Activated naive CD4-positive, alpha-beta T cell treated with anti-CD3 and anti-CD28 coated beads, Interleukin-2, amount 50 U/mL, for 72 hours (primary cell): ENCODE data around the gene DDI1. TPM values are rescaled to one million over a fixed set of nuclear protein-coding genes. Genes with fewer than 3 reads are reported as not detected.

Source experiments
- ATAC-seq, 2 donors: fragments of 150-1000 bp; cut with Tn5 transposase; 2 replicates each; pipeline ENCODE4 v1.10.0; 2021; ENCODE audit warnings: mild to moderate bottlenecking in 2 of 2, moderate library complexity in 2 of 2
- DNase-seq, 2 donors: peaks; one replicate each; pipeline ENCODE4 v3.0.0; 2021 to 2022; ENCODE audit warnings: low spot score in 2 of 2
- H3K27ac Mint-ChIP-seq, 2 donors: one replicate each; pipeline ENCODE4 v1.8.0; 2022; ENCODE audit warnings: mild to moderate bottlenecking in 2 of 2, mixed read lengths in 2 of 2
- H3K36me3 Mint-ChIP-seq, 2 donors: one replicate each; pipeline ENCODE4 v1.8.0; 2022; ENCODE audit warnings: mixed read lengths in 2 of 2
- H3K9me3 Mint-ChIP-seq, 2 donors: one replicate each; pipeline ENCODE4 v1.8.0; 2022; ENCODE audit warnings: mixed read lengths in 2 of 2
- total RNA-seq, 2 donors: library from RNA; stranded (reverse); gene quantifications; one replicate each; pipeline ENCODE4 v1.2.3, GENCODE V29; 2022

DDI1 gene
- total RNA-seq, 2 donors from 2014 or later: not detected

DNA sequence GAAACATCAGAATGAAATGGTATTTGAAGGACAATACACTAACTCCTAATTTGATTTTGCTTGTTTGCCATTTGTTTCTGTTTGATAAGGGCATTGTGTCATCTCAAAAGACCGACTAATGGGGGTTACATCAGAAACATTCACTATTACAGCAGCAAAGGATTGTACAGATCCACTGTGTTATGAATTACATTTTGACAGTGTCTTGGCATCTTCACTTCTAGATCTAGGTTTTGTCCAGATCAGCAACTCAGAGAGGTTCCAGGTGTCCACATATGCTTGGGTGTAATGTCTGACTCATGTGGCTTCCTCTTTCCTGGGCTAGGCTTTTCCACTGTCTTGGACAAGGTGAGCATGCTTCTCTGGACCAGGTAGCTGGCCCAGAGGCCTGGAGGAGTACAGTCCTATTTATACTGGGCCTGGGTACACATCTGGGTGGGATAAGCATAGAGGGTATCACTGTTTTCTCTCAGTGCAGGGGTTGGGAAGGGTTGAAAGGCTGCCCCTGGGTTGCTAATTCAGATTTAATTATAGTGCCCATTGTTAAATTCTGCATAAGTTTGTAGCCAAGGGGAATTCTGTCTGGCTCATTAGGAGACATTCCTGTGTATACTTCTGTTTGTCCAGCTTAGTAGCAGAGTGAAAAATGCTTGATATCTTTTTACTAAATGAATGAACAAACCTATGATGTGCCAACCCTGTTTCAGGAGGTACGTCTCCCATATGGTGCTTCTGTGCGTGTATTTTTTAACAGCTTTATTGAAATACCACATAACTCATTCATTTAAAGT, 23.8 kb downstream of the DDI1 start:
- ATAC-seq: no peak

DNA sequence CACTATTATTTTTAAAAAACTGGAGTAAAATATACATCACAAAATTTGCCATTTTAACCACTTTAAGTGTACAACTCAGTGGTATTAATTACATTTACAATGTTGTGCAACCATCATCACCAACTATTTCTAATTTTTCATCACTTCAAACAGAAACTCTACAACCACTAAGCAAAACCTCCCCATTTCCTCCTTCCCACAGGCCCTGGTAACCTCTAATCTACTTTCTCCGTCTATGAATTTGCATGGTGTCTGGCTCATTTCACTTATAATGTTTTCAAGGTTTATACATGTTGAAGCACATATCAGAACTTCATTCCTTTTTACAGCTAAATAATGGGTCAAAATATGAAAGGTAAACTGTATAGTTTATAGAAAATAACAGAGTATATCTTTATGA, 24.4 kb downstream of the DDI1 start:
- DNase-seq (no peak), ATAC-seq (no peak)
- no peak overlapping the region for H3K27ac Mint-ChIP-seq
- H3K9me3 Mint-ChIP-seq: no peaks in the 10 kb centered on the region
- no peaks in the 10 kb centered on the region for H3K36me3 Mint-ChIP-seq

More for the DNA sequence above, 23.8 kb downstream of the DDI1 start:
- DNase-seq: no peak
- H3K9me3 Mint-ChIP-seq: no peaks in the 10 kb centered on the region
- H3K36me3 Mint-ChIP-seq: no peaks in the 10 kb centered on the region
- no peak overlapping the region for H3K27ac Mint-ChIP-seq

GRCh38 chr11:104061853-104062521, 25.5 kb downstream of the DDI1 start:
- Mint-ChIP-seq H3K36me3 (no peaks in the 10 kb centered on the region), H3K27ac (no peak overlapping the region), H3K9me3 (no peaks in the 10 kb centered on the region)
- DNase-seq: no peak
- ATAC-seq: no peak

DNA sequence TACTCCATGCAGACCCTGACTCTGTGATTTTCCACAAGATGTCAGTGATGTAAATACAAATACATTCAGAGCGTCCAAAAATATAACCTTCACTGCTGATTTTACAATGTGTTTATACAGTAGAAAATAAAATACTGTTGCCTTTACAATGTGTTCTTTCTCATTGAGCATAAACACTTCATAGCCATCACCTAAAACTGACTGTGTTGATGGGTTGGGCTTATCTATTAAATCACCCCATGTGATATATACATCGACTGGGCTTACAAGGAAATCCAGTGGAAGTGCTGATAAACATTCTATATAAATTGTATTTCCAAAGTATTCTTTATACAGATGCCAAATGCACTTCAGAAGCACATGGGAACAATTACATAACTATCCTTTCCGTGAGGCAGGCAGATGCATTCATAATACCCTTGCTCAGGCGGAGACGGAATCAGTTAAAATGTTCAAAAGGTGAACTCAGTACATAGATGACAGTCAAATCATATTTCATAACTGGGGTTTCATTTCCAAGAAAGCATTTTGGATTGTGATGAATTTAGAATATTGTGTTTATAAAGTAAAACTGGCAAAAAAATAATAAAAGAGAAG, 27.7 kb downstream of the DDI1 start:
- no peak for ATAC-seq
- DNase-seq: no peak
- H3K36me3 Mint-ChIP-seq: no peaks in the 10 kb centered on the region
- no peaks in the 10 kb centered on the region for H3K9me3 Mint-ChIP-seq
- H3K27ac Mint-ChIP-seq: no peak overlapping the region

DNA sequence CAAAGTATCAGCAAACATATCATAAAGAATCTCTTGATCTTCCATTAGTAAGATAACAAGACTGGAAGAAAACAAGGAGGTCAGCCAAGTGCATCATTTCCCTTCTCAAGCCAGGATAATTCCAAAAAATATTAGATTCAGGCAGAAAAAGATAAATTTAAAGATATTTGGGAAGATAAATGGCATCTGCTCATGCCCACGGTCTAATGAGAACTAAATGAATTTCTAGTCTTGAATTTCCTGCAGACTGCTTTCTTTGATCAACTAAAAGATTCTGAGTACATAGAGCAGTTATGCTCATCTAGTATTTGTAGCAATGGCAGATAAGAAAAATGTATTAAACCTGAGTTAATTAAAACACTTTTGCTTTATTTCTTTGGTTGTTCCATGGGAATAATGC, 31.1 kb downstream of the DDI1 start:
- Mint-ChIP-seq H3K36me3 (no peaks in the 10 kb centered on the region), H3K27ac (no peak overlapping the region), H3K9me3 (no peaks in the 10 kb centered on the region)
- DNase-seq (no peak), ATAC-seq (no peak)

DNA sequence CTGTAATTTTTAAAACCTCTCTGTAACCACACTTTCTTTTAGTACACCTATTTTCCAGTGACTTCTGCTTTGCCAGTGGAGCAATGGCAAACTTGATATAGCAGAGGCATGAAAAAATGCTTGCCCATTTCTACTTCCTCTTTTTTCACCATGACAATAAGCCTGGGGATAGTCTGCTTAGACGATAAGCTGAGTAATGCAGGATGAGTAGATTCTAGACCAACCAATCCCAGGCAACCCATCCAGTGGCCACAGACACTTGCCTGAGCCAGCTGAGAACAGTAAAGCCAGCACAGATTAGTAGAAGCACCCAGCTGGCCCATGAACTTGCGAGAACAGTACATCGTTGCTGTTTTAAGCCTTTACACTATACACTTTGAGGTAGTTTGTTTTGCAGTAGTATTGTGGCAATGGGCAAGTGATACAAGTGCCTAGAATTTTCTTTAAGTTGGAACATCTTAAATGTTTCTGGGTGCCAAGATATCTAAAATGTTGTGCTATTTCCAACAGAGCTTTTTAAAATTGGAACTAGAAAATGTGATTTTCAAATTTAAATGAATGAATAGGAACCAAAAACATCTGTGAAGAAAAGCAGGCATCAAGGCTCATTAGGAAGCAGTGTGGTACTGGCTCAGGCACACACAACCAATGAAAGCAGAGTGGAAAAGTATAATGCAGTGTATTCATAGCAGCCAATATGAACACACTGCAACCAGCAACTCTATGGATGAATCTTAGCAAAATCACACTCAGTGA, 37.7 kb downstream of the DDI1 start:
- H3K9me3 Mint-ChIP-seq: no peaks in the 10 kb centered on the region
- ATAC-seq (no peak), DNase-seq (no peak)
- no peaks in the 10 kb centered on the region for H3K36me3 Mint-ChIP-seq
- H3K27ac Mint-ChIP-seq: no peak overlapping the region

DNA sequence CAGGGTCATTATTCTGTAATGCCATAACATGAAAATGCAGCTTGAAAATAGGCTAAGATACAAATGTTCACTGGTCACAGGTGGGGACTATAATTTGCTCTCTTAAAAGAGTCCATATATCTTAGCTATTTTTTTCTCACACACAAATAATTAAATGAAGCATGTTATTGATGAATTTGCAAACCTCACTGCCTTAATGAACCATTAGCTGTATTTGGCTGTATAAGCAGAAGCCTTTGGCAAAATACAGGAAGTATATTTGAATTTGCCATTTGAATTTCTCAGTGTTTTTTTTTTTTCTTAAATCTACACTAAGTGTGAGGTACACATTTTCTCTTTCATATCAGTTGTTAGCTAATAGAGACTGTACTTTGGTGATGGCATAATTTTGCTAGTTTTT, 38.7 kb downstream of the DDI1 start:
- no peak for DNase-seq
- Mint-ChIP-seq H3K9me3 (no peaks in the 10 kb centered on the region), H3K27ac (no peak overlapping the region), H3K36me3 (no peaks in the 10 kb centered on the region)
- no peak for ATAC-seq

- Mint-ChIP-seq H3K27ac (no peak overlapping the region), H3K36me3 (no peaks in the 10 kb centered on the region), H3K9me3 (no peaks in the 10 kb centered on the region)
- DNase-seq: no peak
- ATAC-seq: no peak
These were observed 39.3 kb downstream of the DDI1 start for GRCh38 chr11:104075706-104076105.

DNA sequence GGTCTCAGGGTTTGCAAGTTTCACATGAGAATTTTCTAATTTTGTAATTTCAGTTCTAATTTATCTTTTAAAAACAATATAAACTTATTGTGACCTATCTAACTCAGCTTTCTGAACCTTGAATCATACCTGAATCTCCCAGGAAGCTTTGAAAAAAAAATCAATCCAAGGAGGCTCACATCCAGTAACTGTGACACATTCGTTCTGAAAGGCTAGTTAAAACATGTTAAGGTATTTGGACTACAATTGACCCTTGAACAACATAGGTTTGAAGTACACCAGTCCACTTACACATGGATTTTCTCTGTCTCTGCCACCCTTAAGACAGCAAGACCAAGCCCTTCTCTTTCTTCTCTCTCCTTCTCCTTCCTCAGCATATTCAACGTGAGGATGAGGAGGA, 40.0 kb downstream of the DDI1 start:
- no peak overlapping the region for H3K27ac Mint-ChIP-seq
- ATAC-seq (no peak), DNase-seq (no peak)
- H3K36me3 Mint-ChIP-seq: no peaks in the 10 kb centered on the region
- H3K9me3 Mint-ChIP-seq: no peaks in the 10 kb centered on the region

- ATAC-seq (no peak), DNase-seq (no peak)
- Mint-ChIP-seq H3K36me3 (no peaks in the 10 kb centered on the region), H3K27ac (no peak overlapping the region), H3K9me3 (no peaks in the 10 kb centered on the region)
These were observed 41.8 kb downstream of the DDI1 start for GRCh38 chr11:104078245-104078644.

DNA sequence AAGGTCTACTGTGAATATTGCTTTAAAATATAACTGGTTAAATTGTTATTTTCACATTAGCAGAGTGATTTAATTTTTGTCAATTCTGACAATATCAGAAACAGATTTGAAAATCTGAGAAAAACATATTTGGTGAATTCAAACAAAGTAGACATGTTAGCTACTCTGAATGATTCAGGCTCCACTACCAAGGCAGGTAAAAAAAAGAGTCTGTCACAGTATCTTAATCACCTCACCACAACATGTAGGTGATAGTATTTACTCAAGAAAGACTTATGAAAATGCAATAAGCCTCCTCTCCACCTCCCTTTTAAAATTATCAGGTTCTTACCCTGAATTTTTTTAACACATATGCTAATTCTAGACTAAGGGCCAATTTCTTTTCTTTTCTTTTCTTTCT, 42.6 kb downstream of the DDI1 start:
- ATAC-seq (no peak), DNase-seq (no peak)
- Mint-ChIP-seq H3K36me3 (no peaks in the 10 kb centered on the region), H3K9me3 (no peaks in the 10 kb centered on the region), H3K27ac (no peak overlapping the region)

DNA sequence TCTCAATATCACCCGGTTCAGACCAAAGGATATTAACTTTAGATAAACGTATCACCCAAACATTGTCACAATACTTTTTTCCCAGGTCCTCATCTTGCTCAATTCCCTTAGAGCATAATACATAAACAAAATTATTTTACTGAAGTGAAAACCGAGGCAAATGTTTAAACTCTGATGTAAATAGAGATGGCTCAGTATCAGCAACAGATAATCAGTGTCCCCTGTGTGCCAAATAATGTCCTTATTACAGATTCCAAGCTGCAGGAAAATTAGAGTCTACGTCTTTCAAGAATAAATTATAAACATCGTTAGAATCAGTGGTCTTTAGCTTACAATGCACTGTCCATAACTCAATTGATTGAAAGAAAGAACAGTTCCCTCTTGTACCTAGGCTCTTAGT, 50.2 kb downstream of the DDI1 start:
- no peaks in the 10 kb centered on the region for H3K9me3 Mint-ChIP-seq
- DNase-seq (no peak), ATAC-seq (no peak)
- no peaks in the 10 kb centered on the region for H3K36me3 Mint-ChIP-seq
- no peak overlapping the region for H3K27ac Mint-ChIP-seq

Other genes starting within 250 kb of the DDI1 start
- not detected for gene PDGFD, start 127.5 kb downstream of the DDI1 start, total RNA-seq